HepG2 (cell line): Measurements from ENCODE around the gene SLC13A3. TPM values are rescaled to one million over a fixed set of nuclear protein-coding genes. Genes with fewer than 3 reads are reported as not detected.

Source experiments
- AHDC1 ChIP-seq: sonication (generic); formaldehyde crosslinking; IDR thresholded peaks from 2 replicates; pipeline ENCODE4 v1.5.1; 2020; ENCODE audit warnings: mild to moderate bottlenecking, missing genetic modification reagents, borderline replicate concordance
- HNF4G ChIP-seq, 2 experiments: sonication (generic) in 1 of 2; formaldehyde crosslinking in 1 of 2; IDR thresholded peaks; 2 replicates each; pipeline versions ENCODE4 v1.4.0 to v1.6.1; 2011 to 2020; ENCODE audit warnings: borderline replicate concordance in 2 of 2, low read depth in 2 of 2, mild to moderate bottlenecking in 2 of 2, low read length in 1 of 2, missing genetic modification reagents in 1 of 2, moderate library complexity in 1 of 2
- KAT7 ChIP-seq: IDR thresholded peaks from 2 replicates; pipeline ENCODE4 v1.6.1; 2018; ENCODE audit warnings: borderline replicate concordance, missing compliant biosample characterization
- KMT2A ChIP-seq: sonication (generic); formaldehyde crosslinking; IDR thresholded peaks from 2 replicates; pipeline ENCODE4 v1.4.0; 2020; ENCODE audit warnings: missing genetic modification reagents
- NFYB ChIP-seq: sonication (generic); formaldehyde crosslinking; IDR thresholded peaks from 2 replicates; pipeline ENCODE4 v1.4.0; 2020; ENCODE audit warnings: missing genetic modification reagents
- NONO ChIP-seq, 2 experiments: fragments of 450-650 bp in 1 of 2; sonication (generic) in 1 of 2; formaldehyde crosslinking in 1 of 2; IDR thresholded peaks in 1 of 2; conservative IDR thresholded peaks in 1 of 2; 2 replicates each; pipeline versions ENCODE4 v1.6.1 to v1.8.0; 2017 to 2022; ENCODE audit warnings: mild to moderate bottlenecking in 1 of 2, missing genetic modification reagents in 1 of 2, moderate library complexity in 1 of 2
- RAD51 ChIP-seq: fragments of 450-650 bp; IDR thresholded peaks from 2 replicates; pipeline ENCODE4 v1.6.1; 2016; ENCODE audit warnings: borderline replicate concordance
- RFXANK ChIP-seq: IDR thresholded peaks from 2 replicates; pipeline ENCODE4 v1.6.1; 2016
- SIN3B ChIP-seq: fragments of 150-350 bp; IDR thresholded peaks from 2 replicates; pipeline ENCODE4 v1.6.1; 2014; ENCODE audit warnings: low read length
- SMAD9 ChIP-seq: sonication (generic); formaldehyde crosslinking; IDR thresholded peaks from 2 replicates; pipeline ENCODE4 v1.5.1; 2020; ENCODE audit warnings: mild to moderate bottlenecking, missing genetic modification reagents
- ZBTB10 ChIP-seq: sonication (generic); formaldehyde crosslinking; IDR thresholded peaks from 2 replicates; pipeline ENCODE4 v1.4.0; 2020; ENCODE audit warnings: missing genetic modification reagents, borderline replicate concordance
- ZMYM2 ChIP-seq: sonication (generic); formaldehyde crosslinking; IDR thresholded peaks from 2 replicates; pipeline ENCODE4 v1.8.0; 2022; ENCODE audit warnings: mild to moderate bottlenecking, missing genetic modification reagents
- ZNF383 ChIP-seq: sonication (generic); formaldehyde crosslinking; IDR thresholded peaks from 2 replicates; pipeline ENCODE4 v1.4.0; 2020; ENCODE audit warnings: missing genetic modification reagents, mild to moderate bottlenecking, borderline replicate concordance
- polyA plus RNA-seq, 8 experiments: library from polyadenylated mRNA; depleted of rRNA in 3 of 8; stranded (reverse) in 7 of 8; unstranded in 1 of 8; fragments of >200 nt; fragmentation: Illumina TruSeq in 4 of 8; extraction: Trizol in 4 of 8; gene quantifications; 2 replicates each; pipeline versions ENCODE4 v1.2.1 to v1.2.3, GENCODE V29; 2011 to 2016; ENCODE audit warnings: low read depth in 4 of 8, missing spikeins in 1 of 8, mixed read lengths in 1 of 8; ENCODE audit not compliant: insufficient read depth in 1 of 8
- total RNA-seq, 5 experiments: library from RNA; depleted of rRNA; stranded (reverse); fragments of >200 nt; fragmentation: Illumina TruSeq; extraction: Trizol; gene quantifications; 2 replicates each; pipeline ENCODE4 v1.2.3, GENCODE V29; 2016; ENCODE audit warnings: low read depth in 1 of 5
- TF ChIP-seq, protein P1 (sequence below): sonication (generic); formaldehyde crosslinking; IDR thresholded peaks from 2 replicates; pipeline ENCODE4 v1.4.0; 2020; ENCODE audit warnings: missing genetic modification reagents
- TF ChIP-seq, protein P2 (sequence below): sonication (generic); formaldehyde crosslinking; IDR thresholded peaks from 2 replicates; pipeline ENCODE4 v1.9.0; 2021; ENCODE audit warnings: missing genetic modification reagents, borderline replicate concordance

The SLC13A3 gene
- total and polyA plus RNA-seq, 2 of the 13 experiments (the other 11 are each of a cell fraction or from before 2014, with no cell fraction given), result 66.5 to 76.0 TPM

DNA sequence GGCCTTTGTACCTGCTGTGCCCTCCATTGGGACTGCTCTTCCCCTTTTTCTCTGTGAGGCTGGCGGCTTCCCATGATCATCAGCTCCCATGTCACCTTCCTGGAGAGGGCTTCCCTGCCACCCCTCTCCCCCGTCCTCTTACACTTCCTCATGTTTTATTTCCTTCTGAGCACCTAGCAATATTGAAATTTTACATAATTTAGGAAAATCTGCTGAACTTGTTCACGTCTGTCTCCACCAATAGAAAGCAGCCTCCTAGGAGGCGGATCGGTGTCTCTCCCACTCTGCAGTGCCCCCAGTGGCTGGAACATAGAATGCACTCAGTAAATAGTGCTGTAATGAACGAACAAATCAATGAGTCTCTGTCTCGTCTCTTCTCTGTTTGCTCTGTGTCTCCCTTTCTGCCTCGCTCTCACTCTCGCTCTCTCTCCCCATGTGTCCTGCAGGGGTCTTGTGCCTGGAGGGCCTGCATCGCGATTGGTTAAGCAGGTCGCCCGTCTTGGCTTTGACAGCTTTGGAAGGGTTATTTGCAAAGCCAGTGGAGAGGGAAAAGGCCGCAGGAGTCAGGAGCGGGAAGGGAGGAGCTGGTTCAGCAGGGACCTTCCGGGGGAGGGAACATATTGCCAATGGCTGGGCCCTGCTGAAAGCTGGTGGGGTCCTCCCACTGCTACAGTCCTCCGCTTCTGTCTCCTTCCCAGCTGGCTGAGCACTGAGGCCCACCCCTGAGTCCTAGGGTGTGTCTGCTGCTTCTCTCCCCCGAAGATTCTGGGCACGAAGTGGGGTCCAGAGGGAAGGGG is 88.7 kb downstream of the SLC13A3 start (continued):
- TF ChIP-seq, protein P1, sequence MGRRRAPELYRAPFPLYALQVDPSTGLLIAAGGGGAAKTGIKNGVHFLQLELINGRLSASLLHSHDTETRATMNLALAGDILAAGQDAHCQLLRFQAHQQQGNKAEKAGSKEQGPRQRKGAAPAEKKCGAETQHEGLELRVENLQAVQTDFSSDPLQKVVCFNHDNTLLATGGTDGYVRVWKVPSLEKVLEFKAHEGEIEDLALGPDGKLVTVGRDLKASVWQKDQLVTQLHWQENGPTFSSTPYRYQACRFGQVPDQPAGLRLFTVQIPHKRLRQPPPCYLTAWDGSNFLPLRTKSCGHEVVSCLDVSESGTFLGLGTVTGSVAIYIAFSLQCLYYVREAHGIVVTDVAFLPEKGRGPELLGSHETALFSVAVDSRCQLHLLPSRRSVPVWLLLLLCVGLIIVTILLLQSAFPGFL (CRISPR knock-in tag), result peak; percentile 82; the same call in 1 of the 2 replicates
- no peak for TF ChIP-seq SIN3B
- TF ChIP-seq AHDC1 (CRISPR knock-in tag), result no peak
- no peak for TF ChIP-seq ZBTB10 (CRISPR knock-in tag)
- no peak for TF ChIP-seq ZMYM2 (CRISPR knock-in tag)
- TF ChIP-seq, protein P2, sequence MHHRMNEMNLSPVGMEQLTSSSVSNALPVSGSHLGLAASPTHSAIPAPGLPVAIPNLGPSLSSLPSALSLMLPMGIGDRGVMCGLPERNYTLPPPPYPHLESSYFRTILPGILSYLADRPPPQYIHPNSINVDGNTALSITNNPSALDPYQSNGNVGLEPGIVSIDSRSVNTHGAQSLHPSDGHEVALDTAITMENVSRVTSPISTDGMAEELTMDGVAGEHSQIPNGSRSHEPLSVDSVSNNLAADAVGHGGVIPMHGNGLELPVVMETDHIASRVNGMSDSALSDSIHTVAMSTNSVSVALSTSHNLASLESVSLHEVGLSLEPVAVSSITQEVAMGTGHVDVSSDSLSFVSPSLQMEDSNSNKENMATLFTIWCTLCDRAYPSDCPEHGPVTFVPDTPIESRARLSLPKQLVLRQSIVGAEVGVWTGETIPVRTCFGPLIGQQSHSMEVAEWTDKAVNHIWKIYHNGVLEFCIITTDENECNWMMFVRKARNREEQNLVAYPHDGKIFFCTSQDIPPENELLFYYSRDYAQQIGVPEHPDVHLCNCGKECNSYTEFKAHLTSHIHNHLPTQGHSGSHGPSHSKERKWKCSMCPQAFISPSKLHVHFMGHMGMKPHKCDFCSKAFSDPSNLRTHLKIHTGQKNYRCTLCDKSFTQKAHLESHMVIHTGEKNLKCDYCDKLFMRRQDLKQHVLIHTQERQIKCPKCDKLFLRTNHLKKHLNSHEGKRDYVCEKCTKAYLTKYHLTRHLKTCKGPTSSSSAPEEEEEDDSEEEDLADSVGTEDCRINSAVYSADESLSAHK, result no peak
- TF ChIP-seq RAD51, result no peak
- no peak for TF ChIP-seq HNF4G (IDR thresholded peaks at IDR 0.05; ENCODE audit: borderline replicate concordance, low read depth, low read length)
- TF ChIP-seq HNF4G (CRISPR knock-in tag; IDR thresholded peaks at IDR 0.05; ENCODE audit: borderline replicate concordance, low read depth), result no peak
- TF ChIP-seq NONO (IDR thresholded peaks at IDR 0.05), result no peak
- TF ChIP-seq NONO (CRISPR knock-in tag; conservative IDR thresholded peaks at IDR 0.05), result peak; percentile 89
- TF ChIP-seq ZNF383 (CRISPR knock-in tag), result no peak
- TF ChIP-seq NFYB (CRISPR knock-in tag), result peak; percentile 87
- no peak for TF ChIP-seq SMAD9
- TF ChIP-seq RFXANK (CRISPR knock-in tag), result no peak
- TF ChIP-seq KAT7, result no peak
- 0 out of 2 replicates have a peak, but pooled peaks have one; percentile 35 for TF ChIP-seq KMT2A (CRISPR knock-in tag)
